GM23338 (cell line): ENCODE results near the gene GBP6. TPM values are rescaled to one million over a fixed set of nuclear protein-coding genes. Genes with fewer than 3 reads are reported as not detected.

Experiments
- ATAC-seq: fragments of 200-7000 bp; cut with Tn5 transposase; 3 replicates; pipeline ENCODE4 v1.9.1; 2020
- DNase-seq: peaks from one replicate; pipeline ENCODE4 v3.0.0-alpha.2; 2015; ENCODE audit warnings: low spot score
- H2AFZ ChIP-seq: fragments of 200-600 bp; sonication (generic); 2 replicates; pipeline ENCODE4 v1.8.0; 2016; ENCODE audit warnings: antibody characterized with exemption, mild to moderate bottlenecking, moderate library complexity
- H3F3A ChIP-seq: fragments of 200-600 bp; sonication (generic); replicated peaks from 2 replicates; pipeline ENCODE4 v1.8.0; 2017; ENCODE audit warnings: antibody characterized with exemption, mixed run types, low read depth
- H3K27ac ChIP-seq: fragments of 200-600 bp; sonication (generic); 2 replicates; pipeline ENCODE4 v1.6.1; 2016; ENCODE audit warnings: low read depth
- H3K27me3 ChIP-seq: fragments of 200-600 bp; sonication (generic); 2 replicates; pipeline ENCODE4 v1.8.0; 2016; ENCODE audit warnings: mild to moderate bottlenecking, mixed run types, moderate library complexity; ENCODE audit not compliant: insufficient read depth
- H3K36me3 ChIP-seq: fragments of 200-600 bp; sonication (generic); 2 replicates; pipeline ENCODE4 v1.8.0; 2016; ENCODE audit warnings: mild to moderate bottlenecking; ENCODE audit not compliant: insufficient read depth
- H3K4me1 ChIP-seq: fragments of 200-600 bp; sonication (generic); 2 replicates; pipeline ENCODE4 v1.8.0; 2016; ENCODE audit warnings: mild to moderate bottlenecking, moderate library complexity; ENCODE audit not compliant: insufficient read depth
- H3K4me2 ChIP-seq: fragments of 200-600 bp; sonication (generic); 2 replicates; pipeline ENCODE4 v1.7.1; 2017; ENCODE audit warnings: mixed run types
- H3K4me3 ChIP-seq: fragments of 200-600 bp; sonication (generic); 2 replicates; pipeline ENCODE4 v1.6.1; 2016; ENCODE audit warnings: mixed run types
- H3K79me2 ChIP-seq: fragments of 200-600 bp; sonication (generic); replicated peaks from 2 replicates; pipeline ENCODE4 v1.8.0; 2017; ENCODE audit warnings: mild to moderate bottlenecking; ENCODE audit not compliant: insufficient read depth
- H3K9me2 ChIP-seq: fragments of 200-600 bp; sonication (generic); 2 replicates; pipeline ENCODE4 v1.8.0; 2017; ENCODE audit not compliant: insufficient read depth
- H4K20me1 ChIP-seq: fragments of 200-600 bp; sonication (generic); replicated peaks from 2 replicates; pipeline ENCODE4 v1.8.0; 2017; ENCODE audit warnings: mild to moderate bottlenecking; ENCODE audit not compliant: insufficient read depth
- H3K27ac Mint-ChIP-seq: 2 replicates; pipeline ENCODE4 v1.8.0; 2020; ENCODE audit warnings: inconsistent platforms, mild to moderate bottlenecking, moderate library complexity, mixed read lengths
- H3K27me3 Mint-ChIP-seq: 3 replicates; pipeline ENCODE4 v1.8.0; 2022; ENCODE audit warnings: low read depth, mild to moderate bottlenecking, moderate library complexity, mixed read lengths, inconsistent platforms; ENCODE audit not compliant: insufficient read depth, poor library complexity
- H3K36me3 Mint-ChIP-seq: 3 replicates; pipeline ENCODE4 v1.8.0; 2021; ENCODE audit warnings: low read depth, mild to moderate bottlenecking, inconsistent platforms, moderate library complexity, mixed read lengths
- H3K4me1 Mint-ChIP-seq: 3 replicates; pipeline ENCODE4 v1.8.0; 2020; ENCODE audit warnings: mild to moderate bottlenecking, inconsistent platforms, mixed read lengths
- H3K4me3 Mint-ChIP-seq: 3 replicates; pipeline ENCODE4 v1.8.0; 2021; ENCODE audit warnings: moderate library complexity, mild to moderate bottlenecking, inconsistent platforms, mixed read lengths
- H3K9me3 Mint-ChIP-seq: 3 replicates; pipeline ENCODE4 v1.8.0; 2020; ENCODE audit warnings: moderate library complexity, mild to moderate bottlenecking, inconsistent platforms, mixed read lengths
- CREB1 ChIP-seq: fragments of 250-450 bp; sonication (Bioruptor Pico); IDR thresholded peaks from 2 replicates; pipeline ENCODE4 v1.5.0; 2020; ENCODE audit warnings: low read depth, mild to moderate bottlenecking, moderate library complexity
- CTCF ChIP-seq, 2 experiments: fragments of 200-600 bp in 1 of 2; sonication (generic) in 1 of 2; conservative IDR thresholded peaks; 2 replicates each; pipeline versions ENCODE4 v1.5.1 to v1.6.1; 2016 to 2017; ENCODE audit warnings: antibody characterized with exemption in 2 of 2, low read depth in 2 of 2, mild to moderate bottlenecking in 2 of 2, moderate library complexity in 1 of 2
- ETS1 ChIP-seq: IDR thresholded peaks from 2 replicates; pipeline ENCODE4 v1.6.1; 2016; ENCODE audit warnings: antibody characterized with exemption
- EZH2 ChIP-seq: fragments of 200-600 bp; sonication (generic); IDR thresholded peaks from one replicate; pipeline ENCODE4 v1.8.0; 2017; ENCODE audit warnings: antibody characterized with exemption, mild to moderate bottlenecking, low read depth; ENCODE audit not compliant: unreplicated experiment
- EZH2phosphoT487 ChIP-seq: fragments of 200-600 bp; sonication (generic); IDR thresholded peaks from one replicate; pipeline ENCODE4 v1.8.1; 2018; ENCODE audit warnings: antibody characterized with exemption; ENCODE audit not compliant: unreplicated experiment
- JUNB ChIP-seq: IDR thresholded peaks from one replicate; pipeline ENCODE4 v1.6.1; 2016; ENCODE audit warnings: antibody characterized with exemption; ENCODE audit not compliant: unreplicated experiment
- NANOG ChIP-seq: IDR thresholded peaks from 2 replicates; pipeline ENCODE4 v1.6.1; 2016; ENCODE audit warnings: antibody characterized with exemption, borderline replicate concordance
- POLR2AphosphoS5 ChIP-seq: IDR thresholded peaks from 2 replicates; pipeline ENCODE4 v1.6.1; 2016; ENCODE audit warnings: antibody characterized with exemption, low read depth
- REST ChIP-seq: IDR thresholded peaks from one replicate; pipeline ENCODE4 v1.6.1; 2018; ENCODE audit warnings: antibody characterized with exemption; ENCODE audit not compliant: unreplicated experiment
- STAT1 ChIP-seq: IDR thresholded peaks from one replicate; pipeline ENCODE4 v1.6.1; 2016; ENCODE audit warnings: antibody characterized with exemption; ENCODE audit not compliant: unreplicated experiment
- ZNF114 ChIP-seq: fragments of 250-450 bp; sonication (Bioruptor Pico); IDR thresholded peaks from 2 replicates; pipeline ENCODE4 v1.5.0; 2020; ENCODE audit warnings: mild to moderate bottlenecking, moderate library complexity
- ZNF331 ChIP-seq: fragments of 250-450 bp; sonication (Bioruptor Pico); IDR thresholded peaks from 2 replicates; pipeline ENCODE4 v1.5.0; 2020; ENCODE audit warnings: low read depth, mild to moderate bottlenecking, moderate library complexity
- ZNF462 ChIP-seq: fragments of 250-450 bp; sonication (Bioruptor Pico); IDR thresholded peaks from 2 replicates; pipeline ENCODE4 v1.5.0; 2020; ENCODE audit warnings: mild to moderate bottlenecking, moderate library complexity
- polyA plus RNA-seq: library from polyadenylated mRNA; unstranded; fragments of >200 nt; fragmentation: Nextera tagmentation; extraction: Ambion mirVana; gene quantifications from 2 replicates; pipeline ENCODE4 v1.2.1, GENCODE V29; 2016
- total RNA-seq: library from RNA; depleted of rRNA; stranded (reverse); fragments of >200 nt; shearing (Covaris generic); gene quantifications from 2 replicates; pipeline ENCODE4 v1.2.3, GENCODE V29; 2014

Gene GBP6
- total and polyA plus RNA-seq, 2 experiments from 2014 or later, result not detected

GRCh38 chr1:89339039-89339438 is 24.8 kb upstream of the GBP6 start:
- Histone ChIP-seq H3F3A (no peaks in the 10 kb centered on the region), H2AFZ (no peak overlapping the region), H3K4me3 (no peak overlapping the region), H3K27ac (no peak overlapping the region), H4K20me1 (no peaks in the 10 kb centered on the region), H3K4me2 (no peak overlapping the region), H3K79me2 (no peaks in the 10 kb centered on the region), H3K36me3 (no peaks in the 10 kb centered on the region), H3K9me2 (peaks cover 12% of the 10 kb centered on the region; the same call in 1 of the 2 replicates), H3K4me1 (no peaks in the 10 kb centered on the region), H3K27me3 (no peaks in the 10 kb centered on the region)
- no peak overlapping the region for H3K4me3 Mint-ChIP-seq
- no peak for DNase-seq
- H3K27me3 Mint-ChIP-seq, result peaks cover 1% of the 10 kb centered on the region
- H3K9me3 Mint-ChIP-seq, result peaks cover 5% of the 10 kb centered on the region
- H3K27ac Mint-ChIP-seq, result no peak overlapping the region
- no peak for ATAC-seq
- TF ChIP-seq NANOG (no peak), ZNF462 (CRISPR knock-in tag) (no peak), EZH2 (no peak), JUNB (no peak), EZH2phosphoT487 (no peak), STAT1 (no peak), ZNF331 (CRISPR knock-in tag) (no peak), CREB1 (CRISPR knock-in tag) (no peak), POLR2AphosphoS5 (no peak), ETS1 (no peak), ZNF114 (no peak), REST (no peak), CTCF (conservative IDR thresholded peaks at IDR 0.05; ENCODE audit: low read depth in 2 of 2) (no peak)
- H3K4me1 Mint-ChIP-seq, result peaks cover 6% of the 10 kb centered on the region; the same call in 2 of the 3 replicates
- H3K36me3 Mint-ChIP-seq, result peaks cover 2% of the 10 kb centered on the region; the same call in 1 of the 3 replicates
